HG03520 (cell line): Measurements from ENCODE around the gene SEMA3A.

Experiments used
- ATAC-seq: cut with Tn5 transposase; IDR thresholded peaks from one replicate; pipeline ENCODE4 v1.9.1; 2021; ENCODE audit warnings: mild to moderate bottlenecking, moderate library complexity; ENCODE audit not compliant: unreplicated experiment

Gene SEMA3A

DNA sequence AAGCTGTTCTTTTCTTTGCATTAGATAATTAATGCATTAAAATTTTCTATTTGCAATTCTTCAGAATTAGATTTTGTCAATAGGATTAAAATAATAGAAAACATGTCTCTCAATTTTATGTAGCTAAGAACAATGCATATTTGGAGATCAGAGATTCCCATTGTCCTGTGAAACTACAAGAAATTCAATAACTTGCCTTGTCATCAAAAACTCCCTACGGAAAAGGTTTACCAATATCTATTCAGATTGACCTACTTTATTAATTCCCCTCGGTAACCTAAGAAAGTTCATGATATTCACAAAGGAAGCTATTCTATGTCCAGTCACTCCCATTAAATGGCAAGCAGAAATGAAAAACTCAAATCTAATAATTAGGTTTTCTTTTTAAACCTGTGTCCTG, 172.6 kb downstream of the SEMA3A start:
- ATAC-seq: no peak

DNA sequence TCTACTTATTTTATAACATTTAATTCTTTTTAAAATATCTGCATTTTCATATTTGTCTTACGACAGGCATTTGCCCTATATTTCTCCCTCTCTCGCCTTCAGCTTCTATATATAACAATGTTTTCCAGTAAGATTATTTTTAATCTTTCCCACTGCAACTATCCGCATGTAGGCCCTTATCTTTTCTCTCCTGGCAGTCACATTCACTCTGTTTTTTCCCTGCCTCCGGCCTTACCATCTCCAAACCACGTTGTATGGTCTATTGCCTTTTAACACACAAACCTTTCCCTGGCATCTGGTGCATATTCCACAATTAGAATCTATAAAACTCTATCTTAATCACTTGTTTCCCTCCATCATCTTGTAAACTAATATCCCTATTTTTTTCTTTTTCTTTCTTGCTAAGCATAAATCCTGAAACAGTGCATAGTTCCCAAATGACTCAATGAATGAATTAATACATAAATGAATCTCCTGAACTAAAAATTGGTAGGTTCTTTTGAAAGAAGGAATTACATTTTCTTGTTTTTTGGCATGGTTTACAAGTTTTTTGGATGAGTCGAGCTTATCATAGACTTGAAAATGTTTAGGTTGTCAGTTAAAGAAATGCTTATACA, 173.2 kb downstream of the SEMA3A start:
- no peak for ATAC-seq

DNA sequence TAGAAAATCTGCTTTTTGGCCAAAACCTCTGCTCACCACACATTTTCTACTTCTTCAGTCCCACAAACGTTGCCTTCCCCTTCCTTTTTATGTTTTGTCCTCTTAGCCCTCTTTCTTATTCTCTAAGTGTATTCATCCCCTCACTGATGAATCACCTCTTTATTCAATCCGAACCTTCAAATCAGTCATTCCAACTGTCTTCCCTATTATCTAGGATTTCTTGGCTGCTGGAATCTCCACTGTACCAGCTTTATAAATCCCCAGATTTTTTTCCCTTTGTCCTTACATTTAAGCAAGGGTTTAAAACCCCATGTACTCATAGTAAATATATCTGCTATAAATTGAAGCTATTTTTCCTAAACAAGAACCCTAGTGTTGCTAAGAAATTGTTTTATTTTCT, 176.9 kb downstream of the SEMA3A start:
- no peak for ATAC-seq

DNA sequence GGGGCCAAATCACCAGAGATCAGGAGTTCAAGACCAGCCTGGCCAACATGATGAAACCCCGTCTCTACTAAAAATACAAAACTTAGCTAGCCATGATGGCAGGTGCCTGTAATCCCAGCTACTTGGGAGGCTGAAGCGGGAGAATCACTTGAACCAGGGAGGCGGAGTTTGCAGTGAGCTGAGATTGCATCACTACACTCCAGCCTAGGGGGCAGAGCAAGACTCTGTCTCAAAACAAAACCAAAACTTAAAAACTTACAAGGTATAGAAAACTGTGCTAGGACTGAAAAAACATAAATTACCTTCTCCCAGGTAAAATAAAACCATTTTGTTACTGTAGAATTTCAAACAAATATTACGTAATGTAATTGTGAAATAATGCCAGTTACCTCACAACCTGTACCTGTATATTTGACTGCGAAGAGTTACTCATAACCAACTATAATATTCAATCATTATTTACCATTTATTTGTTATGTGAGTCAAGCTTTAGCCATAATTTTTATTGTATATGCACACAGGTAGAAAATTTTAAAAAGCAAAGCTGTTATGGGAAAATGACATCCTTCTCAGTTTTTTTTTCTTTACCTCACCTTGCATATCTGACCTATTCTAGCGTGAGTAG, 180.9 kb downstream of the SEMA3A start:
- no peak for ATAC-seq

DNA sequence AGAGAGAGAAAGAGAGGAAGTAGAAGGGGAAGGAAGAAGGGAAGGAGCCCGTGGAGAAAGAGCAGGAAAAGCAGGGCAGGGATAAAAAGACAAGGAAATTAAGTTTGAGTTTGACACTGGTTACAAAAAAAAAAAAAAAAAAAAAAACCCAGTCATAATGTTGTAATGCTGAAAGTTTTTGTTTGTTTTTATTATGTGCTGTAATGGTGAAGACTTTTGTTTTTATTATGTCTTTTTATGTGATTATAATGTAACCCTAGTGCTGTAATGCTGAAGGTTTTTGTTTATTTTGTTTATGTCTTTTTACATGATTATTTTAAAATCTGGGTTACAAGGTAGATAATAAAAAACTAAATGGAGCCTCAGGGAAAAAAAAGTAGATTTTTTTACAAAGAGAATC, 184.8 kb downstream of the SEMA3A start:
- no peak for ATAC-seq

DNA sequence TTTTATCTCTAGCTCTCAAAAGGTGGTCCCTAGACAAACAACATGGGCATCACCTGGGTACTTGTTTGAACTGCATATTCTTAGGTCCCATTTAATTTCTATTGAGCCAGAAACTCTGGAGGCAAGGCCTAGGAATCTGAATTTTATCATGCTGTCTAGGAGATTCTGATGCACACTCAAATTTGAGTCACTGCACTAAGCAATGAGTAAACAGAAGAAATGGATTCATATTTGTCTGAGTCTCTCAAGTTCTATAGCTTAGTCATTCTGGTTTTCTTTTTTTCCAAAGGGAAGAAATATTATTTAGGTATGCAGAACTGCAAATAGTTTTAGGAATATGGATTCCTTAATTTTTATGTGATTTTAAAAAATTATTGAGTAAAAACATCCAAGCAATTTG, 185.5 kb downstream of the SEMA3A start:
- ATAC-seq: no peak

DNA sequence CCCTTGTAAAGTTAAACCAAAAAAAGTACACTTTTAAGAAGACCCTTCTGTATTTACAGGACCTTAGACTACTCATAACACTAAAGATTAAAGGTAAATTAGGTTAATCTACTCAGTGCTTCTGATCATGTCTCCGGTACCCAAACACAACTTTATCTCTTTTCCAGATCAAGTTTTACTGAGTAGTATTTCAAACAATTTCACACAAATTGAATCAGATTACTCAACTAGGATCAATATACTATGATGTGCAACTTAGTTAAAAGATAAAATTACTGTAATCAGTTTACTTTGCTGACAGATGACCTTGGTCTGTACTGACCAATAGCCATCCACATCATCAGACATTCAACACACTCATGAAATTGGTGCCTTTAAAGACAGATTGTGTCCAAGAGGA, 191.4 kb downstream of the SEMA3A start:
- ATAC-seq: no peak

DNA sequence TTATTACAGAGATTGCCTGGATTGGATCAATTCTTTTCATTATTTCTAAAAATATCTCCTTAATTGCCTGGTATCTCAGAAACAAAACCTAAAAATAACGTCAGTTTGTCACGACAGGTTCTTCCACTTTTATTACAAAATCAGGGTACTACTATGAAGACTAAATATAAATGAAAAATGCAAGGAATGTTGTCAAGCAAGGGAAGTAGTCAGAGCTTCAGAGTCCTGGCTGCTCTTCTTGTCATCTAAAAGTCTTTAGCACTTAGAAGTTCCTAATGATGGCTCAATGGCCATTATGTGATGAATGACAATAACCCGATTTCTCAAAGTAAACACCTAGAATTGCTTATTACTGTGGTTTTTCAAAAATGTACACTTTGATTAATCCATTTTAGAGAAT, 192.2 kb downstream of the SEMA3A start:
- ATAC-seq: no peak

DNA sequence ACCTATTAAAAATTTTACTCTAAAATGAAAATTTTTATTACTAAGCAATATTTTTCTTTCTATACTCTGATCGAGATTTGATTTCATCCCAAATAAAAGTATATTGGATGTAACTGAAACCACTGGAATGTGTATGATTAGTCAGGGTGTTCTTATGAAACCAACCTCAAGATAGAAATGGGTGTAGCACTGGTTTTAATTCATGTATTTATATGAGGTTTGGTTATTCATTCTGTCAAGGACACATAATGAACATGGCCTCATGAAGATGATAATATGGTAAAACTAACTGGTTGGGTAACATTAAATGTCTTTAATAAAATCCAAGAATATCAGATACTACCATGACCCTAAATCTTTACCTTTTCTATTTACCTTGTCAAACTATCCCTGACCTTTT, 197.7 kb downstream of the SEMA3A start:
- ATAC-seq: no peak

DNA sequence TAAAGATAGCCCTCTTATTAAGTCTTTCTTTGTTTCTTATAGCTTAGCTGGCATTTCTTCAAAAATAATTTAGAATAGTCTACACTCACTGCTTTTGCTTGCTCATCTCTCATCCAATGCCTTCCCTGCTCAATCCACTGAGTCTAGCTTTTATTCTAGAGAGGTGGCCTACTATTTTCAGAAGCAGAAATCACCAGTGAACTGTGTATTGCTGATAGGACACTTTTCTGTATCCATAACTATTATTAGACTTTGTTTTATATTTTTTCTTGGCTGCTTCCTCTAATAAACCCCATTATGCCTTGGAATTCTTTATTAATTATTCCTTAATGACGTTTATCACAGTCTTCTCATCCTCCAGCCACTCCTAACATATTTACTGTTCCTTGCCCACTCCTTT, 206.8 kb downstream of the SEMA3A start:
- ATAC-seq: no peak

DNA sequence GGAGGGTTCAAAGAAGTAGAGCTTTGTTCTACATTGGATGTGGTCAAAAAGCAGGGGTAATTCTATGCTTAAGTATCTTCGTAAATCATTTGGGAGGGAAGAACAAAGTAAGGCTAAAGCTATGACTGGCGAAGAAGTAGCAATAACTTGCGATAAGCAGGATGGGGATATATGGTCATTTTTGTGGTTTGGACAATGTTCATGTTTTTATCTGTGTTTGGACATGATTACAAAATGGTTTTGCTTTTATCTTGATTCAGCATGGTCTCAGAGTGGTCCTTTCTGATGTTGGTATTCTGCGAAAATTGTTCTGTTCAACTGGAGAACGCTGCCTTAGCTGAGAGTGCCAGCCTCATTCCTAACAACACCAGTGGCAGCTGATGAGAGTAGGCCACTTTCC, 208.8 kb downstream of the SEMA3A start:
- ATAC-seq: no peak

DNA sequence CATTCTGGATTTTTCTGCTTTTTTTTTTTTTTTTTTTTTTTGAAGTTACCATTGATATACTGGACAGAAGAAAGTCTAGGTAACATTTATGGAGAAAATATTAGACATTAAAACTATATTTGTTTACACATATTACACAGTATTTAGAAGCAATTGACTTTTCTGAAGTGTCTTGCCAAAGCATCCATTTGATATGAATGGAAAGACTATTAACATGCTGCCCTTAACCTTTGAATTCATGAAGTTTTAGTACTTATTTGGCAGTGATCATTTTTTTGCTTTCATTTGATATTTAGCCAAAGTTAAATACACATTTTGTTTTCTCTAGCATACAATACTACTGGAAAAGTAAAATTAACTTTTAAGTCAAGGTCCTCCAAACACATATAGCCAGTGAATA, 210.0 kb downstream of the SEMA3A start:
- no peak for ATAC-seq

DNA sequence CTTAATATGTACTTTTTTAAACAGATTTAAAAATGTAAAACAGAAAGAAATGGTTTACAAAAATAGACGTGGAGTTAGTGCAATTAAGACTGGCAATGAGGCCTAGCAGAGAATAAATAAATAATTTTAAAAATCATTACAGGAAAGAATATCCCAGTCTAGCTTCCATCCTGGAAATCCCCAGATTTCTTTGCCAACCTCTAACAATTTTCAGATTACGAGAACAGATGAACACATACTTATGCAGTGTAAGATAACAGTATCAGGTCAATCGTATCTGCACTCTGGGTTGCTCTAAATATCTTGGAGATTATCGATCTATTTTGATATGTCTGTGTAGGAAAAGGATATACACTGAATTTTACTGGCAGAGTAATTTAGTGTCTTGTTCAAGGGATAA, 210.5 kb downstream of the SEMA3A start:
- no peak for ATAC-seq

DNA sequence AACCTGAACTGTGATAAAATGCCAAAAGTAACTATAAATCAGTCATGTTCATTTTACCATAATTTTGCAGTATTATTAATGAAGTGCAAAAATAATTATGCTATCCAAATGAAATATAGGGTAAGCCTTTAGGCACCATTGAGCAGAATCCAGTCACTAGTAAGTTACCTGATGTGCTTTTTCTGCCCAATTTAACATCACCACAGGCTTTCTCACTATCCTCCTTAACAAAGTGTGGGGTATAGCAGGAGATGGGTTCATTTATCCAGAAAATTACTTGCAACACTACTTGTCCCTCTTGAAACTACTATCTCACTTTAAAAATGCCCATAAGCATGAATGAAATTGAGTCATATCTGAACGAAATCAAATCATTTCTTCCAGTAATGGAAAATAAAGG, 211.0 kb downstream of the SEMA3A start:
- no peak for ATAC-seq

DNA sequence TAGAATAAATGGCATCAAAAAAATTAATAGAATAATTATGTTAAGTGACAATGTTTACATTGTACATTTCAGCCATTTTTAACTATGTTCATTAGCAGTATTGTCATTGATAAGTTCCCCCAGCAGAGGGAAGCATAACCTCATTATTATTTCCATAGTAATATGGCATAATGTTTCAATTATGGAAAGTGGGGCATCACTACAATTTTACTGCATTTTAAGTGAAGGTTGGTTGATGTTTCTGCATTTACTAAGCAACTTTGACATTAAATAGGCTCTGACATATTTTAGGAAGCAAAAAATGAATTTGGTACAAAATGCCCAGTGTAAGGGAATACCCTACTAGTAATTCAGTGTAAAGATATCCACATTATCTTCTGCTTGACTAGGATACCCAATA, 218.3 kb downstream of the SEMA3A start:
- peak; percentile 84 for ATAC-seq

DNA sequence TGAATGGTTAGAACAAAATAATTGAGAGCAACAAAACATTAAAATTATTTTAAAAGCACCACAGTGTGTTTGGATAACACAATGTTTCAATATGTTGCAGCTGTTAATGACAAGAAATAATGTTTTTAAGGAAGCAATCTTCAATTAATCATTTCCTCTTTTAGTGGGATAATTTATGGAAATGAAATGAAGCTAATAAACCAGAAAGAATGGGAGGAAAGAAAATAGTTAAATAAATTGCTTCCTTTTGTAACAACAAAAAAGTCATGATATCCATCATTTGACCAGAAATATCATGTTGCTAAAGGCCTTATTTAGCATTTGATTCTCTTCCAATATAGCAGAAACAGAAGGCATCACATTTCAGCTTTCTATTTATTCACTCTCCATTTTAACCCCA, 224.5 kb downstream of the SEMA3A start:
- no peak for ATAC-seq

DNA sequence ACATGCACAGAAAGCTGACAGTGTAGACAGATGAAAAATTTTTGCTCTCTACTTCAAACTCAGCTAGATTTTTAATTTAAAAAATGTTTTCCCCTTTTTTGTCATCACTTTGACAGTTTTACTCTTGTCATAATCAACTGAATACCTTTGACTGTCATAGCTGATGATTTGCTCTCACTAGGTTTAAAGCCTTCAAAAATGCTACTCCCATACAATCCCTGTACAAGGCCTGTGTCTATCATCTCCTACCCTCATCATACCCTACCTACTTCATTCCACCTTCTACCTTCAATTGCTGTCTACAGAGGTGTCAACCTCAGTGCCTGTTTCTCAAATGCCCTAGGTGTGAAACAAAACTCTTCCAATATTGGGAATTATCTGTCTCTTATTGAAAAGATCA, 230.3 kb downstream of the SEMA3A start:
- no peak for ATAC-seq

DNA sequence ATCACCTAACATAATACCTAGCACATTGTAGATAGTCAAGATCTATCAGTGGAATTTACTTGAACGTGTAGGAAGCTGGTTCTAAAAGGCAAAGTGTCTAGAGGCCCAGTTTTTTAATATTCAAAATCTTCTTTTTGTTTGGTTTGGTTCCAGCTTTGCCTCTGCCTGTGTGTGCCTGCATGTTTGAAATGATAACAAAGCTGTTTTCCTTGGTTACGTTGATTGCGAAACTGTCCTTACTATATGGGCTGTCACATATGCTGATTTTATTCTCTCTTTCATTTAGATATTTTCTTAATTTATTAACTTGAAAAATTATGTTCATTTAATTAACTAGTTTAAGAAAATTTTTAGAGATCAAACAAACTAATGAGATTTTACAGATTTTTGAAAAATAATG, 237.3 kb downstream of the SEMA3A start:
- ATAC-seq: no peak

DNA sequence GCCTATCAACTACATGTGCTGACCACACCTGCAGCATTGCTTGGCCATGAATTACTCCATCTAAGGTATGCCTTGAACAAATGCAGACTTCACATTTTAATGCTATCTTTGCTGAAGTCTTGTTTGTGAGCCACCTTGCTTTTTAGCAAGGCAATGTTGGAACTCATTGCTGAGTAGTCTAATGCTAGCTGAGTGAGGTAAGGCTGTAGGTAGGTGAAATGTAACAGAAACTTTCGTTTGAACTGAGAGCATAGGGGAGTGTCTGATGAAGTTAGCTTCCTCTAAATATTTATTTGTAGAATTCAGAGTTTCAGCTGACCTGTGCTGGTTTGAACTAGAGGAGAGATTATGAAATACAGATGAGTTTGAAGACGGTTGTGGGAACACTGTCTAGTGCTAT, 238.5 kb downstream of the SEMA3A start:
- ATAC-seq: no peak

DNA sequence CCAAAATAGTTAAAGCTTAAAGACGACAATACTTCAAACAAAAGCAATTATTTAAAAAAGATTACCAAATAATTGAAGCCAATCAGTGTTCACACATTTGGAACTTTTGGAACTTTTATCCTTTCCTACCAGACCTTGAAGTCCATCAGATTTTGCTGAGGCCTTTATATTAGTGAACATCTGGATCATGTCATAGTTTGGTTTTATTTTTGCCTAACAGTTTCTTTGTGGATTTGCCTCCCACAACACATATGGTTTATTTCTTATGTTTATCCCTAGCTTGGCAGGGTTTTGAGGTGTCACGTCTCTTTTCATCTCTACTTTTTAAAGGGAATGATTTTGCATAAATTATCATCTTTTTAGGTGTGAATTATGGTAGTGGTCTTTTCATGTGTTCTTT, 242.4 kb downstream of the SEMA3A start:
- no peak for ATAC-seq

DNA sequence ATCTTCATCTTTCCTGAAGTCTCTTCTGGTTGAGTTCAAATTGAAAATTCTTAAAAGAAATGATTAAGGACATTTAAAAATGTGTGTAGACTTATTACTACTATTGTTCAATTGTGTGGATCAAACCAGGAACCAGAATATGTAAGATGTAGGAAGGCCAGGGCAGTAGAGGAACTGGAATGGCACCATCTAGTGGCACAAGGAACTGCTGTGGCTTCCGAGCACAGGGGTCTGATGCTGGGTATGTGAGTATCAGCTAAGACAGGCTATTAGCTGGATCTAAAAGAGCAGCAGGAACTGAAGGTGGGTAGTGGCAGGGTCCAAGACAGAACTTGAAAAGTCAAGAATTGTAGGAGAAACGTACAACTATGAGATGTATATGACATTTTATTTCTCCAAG, 247.3 kb downstream of the SEMA3A start:
- ATAC-seq: peak; percentile 56

DNA sequence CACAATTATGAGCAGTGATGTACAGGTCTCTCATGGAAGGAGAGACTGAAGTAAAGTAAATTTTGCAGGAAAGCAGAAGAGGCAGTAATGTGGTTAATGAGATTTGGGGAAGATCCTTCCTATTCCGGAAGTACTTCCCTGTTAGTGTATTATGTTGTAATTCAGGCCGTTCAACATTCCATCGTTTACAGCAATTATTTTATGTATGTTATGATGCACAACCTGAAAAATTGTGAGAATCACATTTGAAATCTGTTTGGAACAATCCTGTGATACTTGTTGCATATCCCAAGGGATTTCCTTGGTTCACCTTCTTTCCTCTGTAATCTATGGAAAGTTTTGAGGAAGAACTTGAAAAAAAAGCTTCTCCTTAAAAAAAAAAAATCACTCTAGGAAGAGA, 247.8 kb downstream of the SEMA3A start:
- no peak for ATAC-seq

DNA sequence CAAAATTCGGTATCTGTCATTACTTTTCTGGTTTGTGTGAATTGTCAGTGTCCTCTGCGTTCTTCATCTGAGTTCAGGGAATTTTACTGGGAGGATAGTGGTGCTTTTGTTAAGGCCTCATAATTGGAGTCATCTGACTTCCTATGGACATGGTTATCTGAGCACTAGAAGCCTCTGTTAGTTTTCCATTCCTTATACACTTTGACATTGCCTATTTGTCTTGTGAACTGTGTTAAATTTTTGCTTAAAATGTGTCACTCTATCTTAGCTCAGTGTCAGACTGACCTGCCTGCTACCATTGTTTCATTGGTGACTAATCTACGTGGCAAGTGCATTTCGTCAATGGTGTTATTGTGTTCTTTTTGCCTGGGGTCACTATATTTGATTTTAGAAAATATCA, 253.3 kb downstream of the SEMA3A start:
- no peak for ATAC-seq
